Measurements from ENCODE around the gene GIGYF2.
"Not testable (repeated sequence)": the region's sequence is repeated elsewhere in the genome, so short reads cannot be mapped to it uniquely, and the experiment has no call there.

The GIGYF2 gene, protein sequence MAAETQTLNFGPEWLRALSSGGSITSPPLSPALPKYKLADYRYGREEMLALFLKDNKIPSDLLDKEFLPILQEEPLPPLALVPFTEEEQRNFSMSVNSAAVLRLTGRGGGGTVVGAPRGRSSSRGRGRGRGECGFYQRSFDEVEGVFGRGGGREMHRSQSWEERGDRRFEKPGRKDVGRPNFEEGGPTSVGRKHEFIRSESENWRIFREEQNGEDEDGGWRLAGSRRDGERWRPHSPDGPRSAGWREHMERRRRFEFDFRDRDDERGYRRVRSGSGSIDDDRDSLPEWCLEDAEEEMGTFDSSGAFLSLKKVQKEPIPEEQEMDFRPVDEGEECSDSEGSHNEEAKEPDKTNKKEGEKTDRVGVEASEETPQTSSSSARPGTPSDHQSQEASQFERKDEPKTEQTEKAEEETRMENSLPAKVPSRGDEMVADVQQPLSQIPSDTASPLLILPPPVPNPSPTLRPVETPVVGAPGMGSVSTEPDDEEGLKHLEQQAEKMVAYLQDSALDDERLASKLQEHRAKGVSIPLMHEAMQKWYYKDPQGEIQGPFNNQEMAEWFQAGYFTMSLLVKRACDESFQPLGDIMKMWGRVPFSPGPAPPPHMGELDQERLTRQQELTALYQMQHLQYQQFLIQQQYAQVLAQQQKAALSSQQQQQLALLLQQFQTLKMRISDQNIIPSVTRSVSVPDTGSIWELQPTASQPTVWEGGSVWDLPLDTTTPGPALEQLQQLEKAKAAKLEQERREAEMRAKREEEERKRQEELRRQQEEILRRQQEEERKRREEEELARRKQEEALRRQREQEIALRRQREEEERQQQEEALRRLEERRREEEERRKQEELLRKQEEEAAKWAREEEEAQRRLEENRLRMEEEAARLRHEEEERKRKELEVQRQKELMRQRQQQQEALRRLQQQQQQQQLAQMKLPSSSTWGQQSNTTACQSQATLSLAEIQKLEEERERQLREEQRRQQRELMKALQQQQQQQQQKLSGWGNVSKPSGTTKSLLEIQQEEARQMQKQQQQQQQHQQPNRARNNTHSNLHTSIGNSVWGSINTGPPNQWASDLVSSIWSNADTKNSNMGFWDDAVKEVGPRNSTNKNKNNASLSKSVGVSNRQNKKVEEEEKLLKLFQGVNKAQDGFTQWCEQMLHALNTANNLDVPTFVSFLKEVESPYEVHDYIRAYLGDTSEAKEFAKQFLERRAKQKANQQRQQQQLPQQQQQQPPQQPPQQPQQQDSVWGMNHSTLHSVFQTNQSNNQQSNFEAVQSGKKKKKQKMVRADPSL (N-terminal part only)

DNA sequence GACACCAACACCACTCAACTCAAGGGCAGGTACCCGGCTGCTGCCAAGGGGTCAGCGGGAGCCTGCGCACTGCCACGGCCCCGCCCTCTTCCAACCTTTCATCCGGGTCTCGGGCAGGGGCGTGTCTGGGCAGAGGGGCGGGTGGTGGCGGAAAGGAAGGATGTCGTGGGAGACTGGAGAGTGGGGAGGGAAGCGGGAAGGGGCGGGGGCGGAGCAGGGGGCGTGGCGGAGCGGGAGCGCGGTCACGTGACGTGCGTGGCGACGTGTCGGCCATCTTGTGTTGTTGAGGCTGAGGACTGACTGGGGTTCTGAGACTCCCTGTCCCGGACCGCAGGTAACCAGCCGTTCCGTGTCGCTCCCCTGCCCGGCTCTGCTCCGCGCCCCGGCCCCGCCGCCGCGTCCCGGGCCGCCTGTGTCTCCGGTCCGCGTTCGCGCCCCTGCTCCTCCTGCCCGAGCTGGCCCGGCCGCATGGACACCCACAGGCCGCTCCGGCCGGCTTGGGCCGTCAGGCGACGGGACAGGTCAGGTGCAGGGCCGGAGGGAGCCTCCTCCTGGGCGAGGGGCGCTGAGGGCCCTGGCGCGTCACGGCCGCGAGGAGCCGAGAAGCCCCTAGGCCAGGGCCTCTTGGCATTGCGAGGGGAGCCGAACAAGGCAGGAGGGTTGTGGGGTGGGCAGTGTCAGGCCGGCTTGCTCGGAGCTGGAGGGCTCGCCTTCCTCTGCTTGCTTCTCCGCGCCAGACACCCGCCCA is at the start of gene GIGYF2:
Gene GIGYF2 (plus strand): TSS at position 273 of the 748 bp plus-strand sequence. CDS start 37,867 bp downstream, outside the sequence.
- peak; percentile 99 for DNase-seq (ENCODE audit: low spot score)

DNA sequence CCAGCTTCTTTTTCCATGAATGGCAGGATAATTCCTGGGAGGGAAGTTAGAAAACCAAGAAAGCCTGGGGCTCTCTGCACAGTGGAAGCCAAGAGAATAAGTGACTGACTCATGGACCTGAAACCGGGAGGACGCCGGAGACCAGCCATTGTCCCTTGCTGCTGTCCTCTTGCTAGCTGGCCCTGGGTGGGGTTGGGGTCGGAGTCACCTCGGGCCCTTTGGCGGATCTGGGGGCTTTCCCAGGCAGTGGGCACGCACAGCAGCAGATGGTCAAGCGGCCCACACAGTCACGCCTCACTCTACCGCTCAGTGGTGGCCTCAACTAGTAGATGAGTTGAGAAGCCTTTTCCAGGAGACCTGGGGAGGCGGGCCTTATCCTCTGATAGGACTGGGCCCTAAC is 48.1 kb upstream of the GIGYF2 start:
- no peak for DNase-seq (ENCODE audit: low spot score)

DNA sequence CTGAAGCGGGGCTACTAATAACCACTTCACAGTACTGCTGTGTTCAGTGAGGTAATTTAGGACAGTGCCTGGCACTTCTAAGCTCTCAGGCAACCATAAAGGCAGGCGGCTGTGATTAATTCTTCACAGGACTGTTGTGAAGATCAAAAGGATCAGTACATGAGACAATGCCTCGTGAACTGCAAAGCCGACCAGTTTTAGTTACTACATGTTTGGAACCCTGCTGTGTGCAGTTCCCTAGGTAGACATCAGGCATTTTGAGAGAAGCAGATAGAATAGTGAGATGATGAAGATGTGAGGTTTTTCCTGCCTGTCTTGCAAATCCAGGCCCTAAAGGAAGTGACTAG is 44.7 kb upstream of the GIGYF2 start:
- no peak for DNase-seq (ENCODE audit: low spot score)

DNA sequence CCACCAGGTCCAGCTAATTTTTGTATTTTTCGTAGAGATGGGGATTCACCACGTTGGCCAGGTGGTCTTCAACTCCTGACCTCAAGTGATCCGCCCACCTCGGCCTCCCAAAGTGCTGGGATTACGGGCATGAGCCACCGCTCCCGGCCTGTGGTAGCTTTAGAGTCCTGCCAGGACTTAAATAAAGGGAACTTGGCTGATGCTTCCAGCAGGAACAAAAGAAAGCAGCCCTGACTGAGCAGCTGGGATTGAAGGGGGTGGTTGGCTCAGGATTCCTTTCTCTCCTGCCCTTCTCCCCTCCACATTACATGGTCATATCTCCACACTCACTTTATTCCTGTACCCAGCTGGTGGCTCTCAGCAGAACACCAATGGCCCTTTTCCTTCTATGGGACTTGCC is 43.7 kb upstream of the GIGYF2 start:
- no peak for DNase-seq (ENCODE audit: low spot score)

DNA sequence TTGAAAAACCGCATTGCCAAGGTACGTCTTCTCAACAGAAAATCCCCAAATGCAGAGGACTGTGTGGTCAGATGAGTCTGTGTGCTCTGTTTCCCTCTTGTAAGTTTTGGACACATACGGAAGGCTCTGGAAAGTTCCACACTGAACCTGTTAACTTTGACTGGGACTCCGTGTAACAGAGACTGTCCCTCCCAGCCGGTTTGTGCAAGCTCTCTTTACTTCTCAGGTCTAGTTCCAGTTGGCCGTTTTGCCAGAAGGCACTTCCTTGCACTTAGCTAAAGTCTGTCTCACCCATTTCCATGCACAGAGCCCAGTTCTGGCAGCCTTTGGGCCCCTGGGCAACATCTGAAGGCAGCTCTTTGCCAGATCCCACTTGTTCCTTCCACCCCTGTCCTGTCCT is 41.7 kb upstream of the GIGYF2 start:
- no peak for DNase-seq (ENCODE audit: low spot score)

DNA sequence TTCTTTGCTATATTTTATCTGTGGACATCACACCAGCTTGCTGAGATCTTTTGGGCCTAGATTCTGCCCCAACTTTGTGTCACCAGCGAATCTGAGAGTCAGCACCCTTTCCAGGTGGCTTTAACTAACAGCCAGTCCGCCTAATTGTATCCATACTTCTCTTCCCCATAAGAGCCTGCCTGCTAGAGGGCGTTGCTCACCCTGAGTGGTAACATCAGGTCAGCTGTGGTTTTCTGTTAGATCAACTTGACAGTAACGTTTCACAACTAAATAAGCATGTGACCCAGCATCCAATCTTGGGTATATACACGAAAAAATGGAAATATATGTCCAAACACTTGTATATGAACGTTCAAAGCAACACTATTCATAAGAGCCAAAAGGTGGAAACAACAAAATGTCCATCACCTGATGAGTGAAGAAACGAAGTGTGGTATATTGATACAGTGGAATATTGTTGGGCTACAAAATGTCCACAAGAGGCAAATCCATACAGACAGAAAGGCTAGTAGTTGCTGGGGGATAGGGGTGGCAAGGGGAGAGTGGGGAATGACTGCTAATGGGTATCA is 38.8 kb upstream of the GIGYF2 start:
- DNase-seq (ENCODE audit: low spot score): no peak

DNA sequence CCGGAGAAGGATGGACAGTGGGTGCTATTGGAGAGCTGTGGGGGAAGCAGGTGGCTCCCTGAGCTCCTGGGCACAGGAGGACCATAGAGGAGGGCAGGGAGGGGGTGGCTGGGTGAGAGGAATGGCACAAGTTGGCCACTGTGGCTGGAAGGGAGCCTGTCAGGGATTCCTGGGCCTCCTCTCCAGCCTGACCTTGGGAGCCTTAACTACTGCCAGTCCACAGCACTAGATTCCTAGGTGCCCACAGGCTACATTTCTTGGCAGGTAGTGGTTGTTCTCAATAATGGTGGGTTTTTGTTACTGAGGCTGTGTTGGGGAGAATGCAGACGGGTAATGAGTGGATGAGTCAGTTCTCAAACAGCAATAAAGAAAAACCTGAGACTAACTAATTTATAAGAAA is 37.8 kb upstream of the GIGYF2 start:
- DNase-seq (ENCODE audit: low spot score): no peak

DNA sequence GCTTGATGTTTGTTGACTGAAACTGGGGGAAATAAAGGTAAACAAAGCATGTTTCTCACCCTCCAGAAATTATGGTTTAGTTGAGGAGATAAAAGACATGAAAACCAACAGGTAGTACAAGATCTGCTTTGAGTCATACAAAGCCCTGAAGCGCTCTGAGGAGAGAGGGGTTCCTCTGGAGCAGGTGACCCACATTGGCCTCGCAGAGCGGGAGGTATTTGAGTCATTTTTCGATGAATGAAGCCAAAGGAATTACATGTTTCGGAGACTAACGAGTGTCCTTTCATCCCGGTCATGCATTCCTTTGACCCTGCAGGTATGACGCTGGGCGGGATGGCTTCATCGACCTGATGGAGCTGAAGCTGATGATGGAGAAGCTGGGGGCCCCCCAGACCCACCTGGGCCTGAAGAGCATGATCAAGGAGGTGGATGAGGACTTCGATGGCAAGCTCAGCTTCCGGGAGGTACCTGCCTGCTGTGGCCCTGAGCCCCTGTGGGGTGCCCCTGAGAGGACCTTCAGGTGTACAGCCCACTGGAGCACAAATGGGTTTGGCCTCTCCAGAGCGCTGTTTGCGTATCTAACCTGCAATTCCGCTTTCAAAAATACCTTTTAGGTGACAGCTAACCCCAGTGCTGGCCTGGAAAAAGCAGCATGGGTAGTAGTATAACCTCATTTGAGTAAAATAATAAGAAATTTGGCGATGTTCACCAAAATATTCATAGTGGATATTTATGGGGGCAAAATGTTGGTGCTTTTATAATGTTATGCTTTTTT is 34.5 kb upstream of the GIGYF2 start:
- DNase-seq (ENCODE audit: low spot score): no peak

DNA sequence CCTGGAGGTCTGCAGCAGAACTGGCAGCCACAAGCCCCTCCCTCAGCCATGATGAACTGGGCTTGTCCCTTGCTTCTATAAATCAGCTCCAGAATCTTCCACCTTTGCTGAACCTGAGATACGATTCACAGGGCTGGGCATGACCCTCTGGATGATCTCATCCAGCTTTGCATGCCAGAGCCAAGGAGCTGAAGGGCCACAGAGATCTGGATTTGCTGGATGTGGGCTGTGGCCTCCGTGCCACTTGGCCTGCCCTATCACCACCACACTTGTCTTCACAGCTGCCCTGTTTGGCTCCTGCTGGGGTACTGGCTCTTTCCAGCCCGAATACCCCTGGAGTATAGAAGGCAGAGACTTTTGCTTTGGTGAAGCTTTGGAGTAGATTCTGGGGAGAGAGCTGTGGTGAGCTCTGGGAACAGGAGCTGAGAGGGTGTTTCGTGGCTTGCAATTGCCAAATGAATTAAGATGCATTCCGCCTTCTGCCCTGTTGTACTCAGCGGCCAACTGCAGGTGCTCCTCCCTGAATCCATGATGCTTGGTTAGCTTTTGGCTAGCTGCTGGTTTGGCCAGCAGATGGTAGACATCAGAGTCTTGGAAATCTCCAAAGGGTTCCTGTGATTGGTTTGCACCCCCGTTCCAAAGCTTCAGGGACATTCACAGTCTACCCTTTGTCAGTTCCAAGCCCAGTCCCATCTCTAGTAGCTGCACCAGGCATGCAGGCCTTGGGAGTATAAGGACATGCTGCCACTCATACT is 30.9 kb upstream of the GIGYF2 start:
- DNase-seq (ENCODE audit: low spot score): no peak

DNA sequence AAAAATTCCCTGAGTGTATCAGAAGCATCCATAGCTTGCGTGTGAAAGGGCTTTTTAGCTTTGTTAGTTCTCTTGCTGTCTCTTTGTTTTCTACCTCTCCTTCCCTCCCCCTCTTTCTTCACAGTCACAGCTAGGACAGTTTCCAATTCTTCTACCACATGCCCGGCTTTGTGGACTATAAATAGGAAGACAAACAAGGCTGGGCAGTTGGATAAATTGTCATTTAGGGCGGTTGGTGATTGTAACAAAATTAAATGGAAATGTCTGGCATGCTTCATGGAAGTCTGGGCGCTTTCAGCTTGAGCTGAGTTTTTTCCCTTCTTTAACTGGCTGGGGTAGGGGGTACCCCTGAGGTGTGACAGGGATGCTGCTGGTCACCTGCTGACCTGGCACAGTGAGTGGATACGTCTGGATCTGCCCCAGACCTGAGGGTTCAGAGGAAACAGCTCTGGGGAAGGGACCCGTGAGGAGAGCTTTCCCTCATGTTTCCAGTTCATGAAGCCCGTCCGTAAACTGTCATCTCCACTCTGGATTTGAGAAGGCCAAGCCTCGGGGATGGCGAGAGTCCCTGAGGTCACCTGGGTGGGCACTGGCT is 29.0 kb upstream of the GIGYF2 start:
- no peak for DNase-seq (ENCODE audit: low spot score)

DNA sequence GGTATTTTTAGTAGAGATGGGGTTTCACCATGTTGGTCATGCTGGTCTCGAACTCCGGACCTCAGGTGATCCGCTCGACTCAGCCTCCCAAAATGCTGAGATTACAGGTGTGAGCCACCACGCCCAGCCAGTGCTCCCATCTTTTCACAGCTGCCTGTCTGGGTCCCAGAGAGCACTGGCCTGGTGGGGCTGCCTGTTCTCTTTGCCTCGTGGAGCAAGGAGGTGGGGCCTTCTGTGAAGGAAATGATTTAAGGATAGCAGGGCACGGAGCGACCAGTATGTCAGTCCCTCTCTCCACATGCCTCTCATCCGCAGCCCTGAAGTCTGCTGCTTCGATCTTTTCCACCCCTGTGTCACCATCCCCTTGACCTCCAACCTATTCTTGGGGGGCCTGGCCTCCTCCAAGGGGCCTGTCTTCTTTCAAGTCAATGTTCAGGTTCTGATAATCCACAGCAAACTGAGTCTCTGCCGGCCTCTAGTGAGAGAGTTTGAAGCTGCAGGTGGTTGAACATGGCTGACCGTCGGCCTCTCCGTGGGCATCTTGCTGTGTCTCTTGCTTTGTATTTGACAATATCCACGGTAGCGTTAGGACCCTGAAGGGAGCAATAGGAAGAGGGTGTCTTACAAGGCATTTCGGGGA is 28.2 kb upstream of the GIGYF2 start:
- DNase-seq (ENCODE audit: low spot score): no peak

DNA sequence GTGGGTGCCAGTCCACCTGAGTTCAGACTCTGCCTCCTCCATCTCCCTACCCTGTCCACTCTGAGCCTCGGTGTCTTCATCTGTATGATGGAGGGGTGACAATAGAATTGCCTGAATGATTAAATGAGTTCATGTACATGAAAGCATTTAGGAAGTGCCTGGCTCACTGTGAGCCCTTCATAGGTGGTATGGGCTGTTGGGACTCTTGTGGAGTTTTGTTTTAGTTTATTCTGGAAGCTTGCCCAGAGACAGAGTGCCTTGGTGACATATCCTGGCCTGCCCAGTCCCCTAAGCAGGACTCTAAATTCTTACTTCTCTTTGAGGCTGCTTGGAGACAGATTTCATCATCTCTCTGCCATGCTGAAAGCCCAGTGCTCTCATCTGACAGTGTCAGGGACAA is 24.5 kb upstream of the GIGYF2 start:
- DNase-seq (ENCODE audit: low spot score): no peak

DNA sequence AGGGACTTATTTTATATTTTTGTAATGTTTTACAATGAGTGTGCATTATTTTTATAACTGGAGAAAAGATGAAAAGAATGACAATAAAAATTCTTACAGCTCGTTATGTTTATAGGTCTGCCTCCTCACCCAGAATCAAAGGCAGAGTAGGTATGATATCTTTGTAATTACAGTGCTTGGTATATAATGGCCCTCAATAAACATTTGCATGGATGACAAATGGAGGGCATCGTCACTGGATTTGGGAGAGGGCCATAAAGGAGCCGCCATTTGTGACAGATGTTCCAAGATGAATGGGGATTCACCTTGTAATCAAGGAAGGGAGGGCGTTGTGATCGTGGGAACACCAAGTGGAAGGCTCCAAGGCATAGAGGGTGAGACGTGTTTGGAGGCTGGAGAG is 22.6 kb upstream of the GIGYF2 start:
- no peak for DNase-seq (ENCODE audit: low spot score)

DNA sequence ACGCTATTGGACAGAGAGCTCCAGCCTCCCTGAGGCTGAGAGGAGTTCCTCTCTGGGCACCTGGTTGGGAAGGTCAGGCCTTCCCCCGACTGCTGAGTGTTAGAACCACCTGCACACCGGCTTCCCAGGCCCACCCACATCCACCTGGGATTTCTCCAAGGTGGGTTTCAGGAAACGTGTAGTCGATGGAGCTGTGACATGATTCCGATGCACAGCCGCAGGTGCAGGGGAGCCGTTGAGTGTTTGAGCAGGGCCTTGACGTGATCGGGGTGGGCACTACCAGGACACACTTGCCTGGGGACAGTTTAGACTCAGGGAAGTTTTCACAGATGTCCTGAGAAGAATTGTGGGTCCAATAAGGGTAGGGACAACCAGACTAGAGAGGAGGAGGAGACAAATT is 21.8 kb upstream of the GIGYF2 start:
- DNase-seq (ENCODE audit: low spot score): no peak

DNA sequence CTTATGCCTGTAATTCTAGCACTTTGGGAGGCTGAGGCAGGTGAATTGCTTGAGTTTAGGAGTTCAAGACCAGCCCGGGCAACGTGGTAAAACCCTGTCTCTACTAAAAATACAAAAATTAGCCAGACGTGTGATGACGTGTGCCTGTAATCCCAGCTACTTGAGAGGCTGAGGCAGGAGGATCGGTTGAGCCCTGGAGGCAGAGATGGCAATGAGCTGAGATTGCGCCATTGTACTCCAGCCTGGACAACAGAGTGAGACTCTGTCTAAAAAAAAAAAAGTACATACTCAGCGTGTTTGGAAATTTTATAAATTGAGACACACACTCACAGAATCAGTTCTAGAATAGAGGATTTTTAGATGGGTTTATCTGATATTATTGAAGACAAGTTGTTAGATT is 17.1 kb upstream of the GIGYF2 start:
- DNase-seq (ENCODE audit: low spot score): no peak

DNA sequence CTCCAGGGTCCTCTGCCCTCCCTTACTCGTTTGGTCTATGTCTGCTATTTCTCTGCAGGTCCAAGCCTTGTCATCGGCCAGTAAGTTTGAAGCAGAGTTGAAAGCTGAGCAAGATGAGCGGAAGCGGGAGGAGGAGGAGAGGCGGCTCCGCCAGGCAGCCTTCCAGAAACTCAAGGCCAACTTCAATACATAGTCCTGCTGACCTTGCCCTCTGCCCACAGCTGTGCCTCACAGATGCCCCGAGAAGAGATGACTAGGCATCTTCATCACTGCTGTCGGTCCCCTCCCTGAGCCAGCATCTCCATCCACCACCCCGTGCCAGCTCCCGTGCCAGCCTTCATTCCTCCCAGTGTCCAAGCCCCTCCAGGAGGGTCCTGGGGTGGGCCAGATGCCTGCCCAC is 15.6 kb upstream of the GIGYF2 start:
- no peak for DNase-seq (ENCODE audit: low spot score)

DNA sequence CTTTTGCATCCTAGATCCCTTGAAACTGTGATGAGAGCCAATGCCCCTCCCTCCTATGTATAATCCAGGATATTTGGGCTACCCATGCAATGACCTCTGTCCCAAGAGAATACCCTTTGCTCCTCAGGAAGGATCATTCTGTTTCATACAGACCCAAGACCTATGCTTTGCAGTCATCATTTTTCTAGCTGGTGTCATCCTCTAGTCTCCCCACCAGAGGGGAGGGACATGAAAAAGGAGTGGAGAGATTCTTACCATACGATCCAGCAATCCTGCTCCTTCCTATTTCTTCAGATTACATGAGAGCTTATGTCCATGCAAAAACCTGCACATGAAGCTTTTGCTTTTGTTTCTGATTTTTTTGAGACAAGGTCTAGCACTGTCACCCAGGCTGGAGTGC is 13.8 kb upstream of the GIGYF2 start:
- no peak for DNase-seq (ENCODE audit: low spot score)

DNA sequence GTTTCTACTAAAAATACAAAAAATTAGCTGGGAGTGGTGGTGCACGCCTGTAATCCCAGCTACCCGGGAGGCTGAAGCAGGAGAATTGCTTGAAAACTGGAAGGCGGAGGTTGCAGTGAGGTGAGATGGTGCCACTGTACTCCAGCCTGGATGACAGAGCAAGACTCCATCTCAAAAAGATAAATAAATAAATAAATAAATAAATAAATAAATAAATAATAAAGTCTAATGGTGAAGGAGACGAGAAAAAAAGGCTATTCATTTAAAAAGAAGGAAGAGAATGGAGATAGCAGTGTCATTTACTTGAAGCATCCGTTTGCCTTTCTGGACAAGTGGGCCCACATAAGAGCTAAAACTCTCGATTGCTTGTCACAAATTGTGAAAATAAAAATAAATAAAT is 11.7 kb upstream of the GIGYF2 start:
- not testable (repeated sequence) for DNase-seq (ENCODE audit: low spot score)
